OCI-LY1 (cell line): ENCODE data around the gene KLF7.

Experiments
- H2AFZ ChIP-seq: fragments of 200-600 bp; sonication (generic), shearing (Covaris generic); 2 replicates; pipeline ENCODE4 v1.6.0; 2014; ENCODE audit warnings: antibody characterized with exemption, mild to moderate bottlenecking, low read length
- H3F3A ChIP-seq: fragments of 200-600 bp; sonication (generic), shearing (Covaris generic); 2 replicates; pipeline ENCODE4 v1.6.0; 2014; ENCODE audit warnings: mild to moderate bottlenecking, antibody characterized with exemption, low read length, moderate library complexity; ENCODE audit not compliant: insufficient read depth
- H3K27ac ChIP-seq: fragments of 200-600 bp; sonication (generic); 2 replicates; pipeline ENCODE4 v1.5.1; 2014; ENCODE audit warnings: low read length, mixed run types, mild to moderate bottlenecking, low read depth; ENCODE audit not compliant: poor library complexity, severe bottlenecking
- H3K27me3 ChIP-seq: fragments of 200-600 bp; sonication (generic); 2 replicates; pipeline ENCODE4 v1.6.0; 2014; ENCODE audit warnings: antibody characterized with exemption, mild to moderate bottlenecking, low read length, moderate library complexity; ENCODE audit not compliant: insufficient read depth
- H3K36me3 ChIP-seq: fragments of 200-600 bp; sonication (generic); 2 replicates; pipeline ENCODE4 v1.6.1; 2014; ENCODE audit warnings: mild to moderate bottlenecking, antibody characterized with exemption, low read length, moderate library complexity, mixed read lengths; ENCODE audit not compliant: insufficient read depth
- H3K4me1 ChIP-seq: fragments of 200-600 bp; sonication (generic); 2 replicates; pipeline ENCODE4 v1.5.1; 2014; ENCODE audit warnings: mild to moderate bottlenecking, low read length, moderate library complexity; ENCODE audit not compliant: insufficient read depth, severe bottlenecking
- H3K4me2 ChIP-seq: fragments of 200-600 bp; sonication (generic), shearing (Covaris generic); 2 replicates; pipeline ENCODE4 v1.6.1; 2014; ENCODE audit warnings: low read length
- H3K4me3 ChIP-seq: fragments of 200-600 bp; sonication (generic); 2 replicates; pipeline ENCODE4 v1.5.1; 2014; ENCODE audit warnings: low read length, low read depth, mild to moderate bottlenecking, mixed read lengths; ENCODE audit not compliant: poor library complexity, severe bottlenecking
- H3K79me2 ChIP-seq: fragments of 200-600 bp; shearing (Covaris generic); 2 replicates; pipeline ENCODE4 v1.6.1; 2016; ENCODE audit warnings: mixed run types, low read length, mixed read lengths; ENCODE audit not compliant: insufficient read depth
- H3K9ac ChIP-seq: fragments of 200-600 bp; sonication (generic), shearing (Covaris generic); 2 replicates; pipeline ENCODE4 v1.6.1; 2014; ENCODE audit warnings: mild to moderate bottlenecking, low read length, mixed read lengths
- H3K9me2 ChIP-seq: fragments of 200-600 bp; sonication (generic), shearing (Covaris generic); 2 replicates; pipeline ENCODE4 v1.6.1; 2014; ENCODE audit warnings: low read depth, mild to moderate bottlenecking, low read length, mixed read lengths
- H3K9me3 ChIP-seq: fragments of 200-600 bp; shearing (Covaris generic); 2 replicates; pipeline ENCODE4 v1.6.1; 2014; ENCODE audit warnings: low read length, mixed read lengths
- H4K20me1 ChIP-seq: fragments of 200-600 bp; sonication (generic), shearing (Covaris generic); 2 replicates; pipeline ENCODE4 v1.6.0; 2016; ENCODE audit warnings: mild to moderate bottlenecking, low read length; ENCODE audit not compliant: insufficient read depth
- CTCF ChIP-seq: fragments of 200-600 bp; sonication (generic), shearing (Covaris generic); IDR thresholded peaks from 2 replicates; pipeline ENCODE4 v1.5.1; 2017; ENCODE audit warnings: mild to moderate bottlenecking, antibody characterized with exemption, low read length, moderate library complexity, mixed read lengths
- EZH2 ChIP-seq: fragments of 200-600 bp; sonication (generic), shearing (Covaris generic); IDR thresholded peaks from 2 replicates; pipeline ENCODE4 v1.8.0; 2017; ENCODE audit warnings: borderline replicate concordance, mixed run types, mild to moderate bottlenecking, antibody characterized with exemption, low read length, moderate library complexity, mixed read lengths

Gene KLF7

GRCh38 chr2:207184768-207185167 is 19.0 kb upstream of the KLF7 start:
- H3K4me1 ChIP-seq = no peaks in the 10 kb centered on the region
- H2AFZ ChIP-seq = no peak overlapping the region
- no peak overlapping the region for H3K27ac ChIP-seq
- no peak for TF ChIP-seq CTCF
- no peak for TF ChIP-seq EZH2
- H3K9ac ChIP-seq = no peak overlapping the region
- no peaks in the 10 kb centered on the region for H3K9me3 ChIP-seq
- no peaks in the 10 kb centered on the region for H3K36me3 ChIP-seq
- H3K4me2 ChIP-seq = no peak overlapping the region
- H4K20me1 ChIP-seq = no peaks in the 10 kb centered on the region
- no peaks in the 10 kb centered on the region for H3K79me2 ChIP-seq
- H3K4me3 ChIP-seq = no peak overlapping the region
- no peaks in the 10 kb centered on the region for H3K9me2 ChIP-seq
- H3K27me3 ChIP-seq = no peaks in the 10 kb centered on the region
- no peaks in the 10 kb centered on the region for H3F3A ChIP-seq

GRCh38 chr2:207184348-207184747 is 18.6 kb upstream of the KLF7 start:
- no peaks in the 10 kb centered on the region for H4K20me1 ChIP-seq
- H3K36me3 ChIP-seq = no peaks in the 10 kb centered on the region
- H2AFZ ChIP-seq = no peak overlapping the region
- no peaks in the 10 kb centered on the region for H3F3A ChIP-seq
- H3K27ac ChIP-seq = no peak overlapping the region
- no peaks in the 10 kb centered on the region for H3K9me3 ChIP-seq
- no peak overlapping the region for H3K4me2 ChIP-seq
- no peak for TF ChIP-seq CTCF
- no peak for TF ChIP-seq EZH2
- no peaks in the 10 kb centered on the region for H3K79me2 ChIP-seq
- H3K9me2 ChIP-seq = no peaks in the 10 kb centered on the region
- no peaks in the 10 kb centered on the region for H3K4me1 ChIP-seq
- no peaks in the 10 kb centered on the region for H3K27me3 ChIP-seq
- no peak overlapping the region for H3K9ac ChIP-seq
- no peak overlapping the region for H3K4me3 ChIP-seq

GRCh38 chr2:207183506-207183905 is 17.8 kb upstream of the KLF7 start:
- H3K36me3 ChIP-seq = no peaks in the 10 kb centered on the region
- no peak for TF ChIP-seq EZH2
- no peak for TF ChIP-seq CTCF
- H3K9me3 ChIP-seq = no peaks in the 10 kb centered on the region
- H3K4me3 ChIP-seq = no peak overlapping the region
- H3K27me3 ChIP-seq = no peaks in the 10 kb centered on the region
- no peaks in the 10 kb centered on the region for H3K79me2 ChIP-seq
- H3K9ac ChIP-seq = no peak overlapping the region
- H3K4me2 ChIP-seq = no peak overlapping the region
- H3K4me1 ChIP-seq = no peaks in the 10 kb centered on the region
- H2AFZ ChIP-seq = no peak overlapping the region
- H4K20me1 ChIP-seq = no peaks in the 10 kb centered on the region
- no peak overlapping the region for H3K27ac ChIP-seq
- no peaks in the 10 kb centered on the region for H3K9me2 ChIP-seq
- H3F3A ChIP-seq = no peaks in the 10 kb centered on the region
